ENCODE results near the gene TTL. TPM values are rescaled to one million over a fixed set of nuclear protein-coding genes. Genes with fewer than 3 reads are reported as not detected.
A peak's percentile ranks its signal among the peaks of the same experiment; 100 is the strongest.

The TTL gene
- total and polyA plus RNA-seq, 2 of the 13 experiments (the other 11 are each of a cell fraction or from before 2014, with no cell fraction given) = 19.0 to 59.8 TPM

DNA sequence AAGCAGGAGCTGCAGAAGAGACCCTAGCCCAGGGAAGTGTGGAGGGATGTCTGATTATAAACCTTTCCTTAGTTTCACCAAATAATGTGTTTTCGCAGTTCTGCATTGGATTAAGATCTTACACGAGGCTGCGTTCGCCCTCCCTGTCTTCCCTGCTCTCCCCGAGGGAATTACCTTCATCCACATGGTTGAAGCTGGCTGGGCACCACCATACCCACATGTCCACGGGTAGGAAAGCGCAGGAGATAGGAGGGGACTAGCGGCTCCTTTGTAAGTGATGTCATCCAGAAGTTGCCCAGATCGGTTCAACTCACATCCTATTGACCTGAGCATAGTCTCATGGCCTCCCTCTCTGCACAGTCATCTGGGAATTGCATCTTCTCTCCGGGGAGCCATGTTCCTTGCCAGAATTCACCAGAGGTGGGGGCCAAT lies 1.1 kb downstream of the TTL start (continued):
- TF ChIP-seq HDAC2 (CRISPR knock-in tag; IDR thresholded peaks at IDR 0.05) (peak; percentile 19; the same call in 1 of the 2 replicates), ZNF570 (CRISPR knock-in tag; IDR thresholded peaks at IDR 0.05; ENCODE audit: borderline replicate concordance) (no peak), POGZ (CRISPR knock-in tag; IDR thresholded peaks at IDR 0.05) (0 out of 2 replicates have a peak, but pooled peaks have one; percentile 14), ZNF317 (CRISPR knock-in tag; IDR thresholded peaks at IDR 0.05) (0 out of 2 replicates have a peak, but pooled peaks have one; percentile 11), KAT7 (CRISPR knock-in tag; IDR thresholded peaks at IDR 0.05; ENCODE audit: borderline replicate concordance) (peak; percentile 77; the same call in 1 of the 2 replicates), ZSCAN20 (CRISPR knock-in tag; IDR thresholded peaks at IDR 0.05; ENCODE audit: borderline replicate concordance) (no peak), CREB1 (IDR thresholded peaks at IDR 0.05) (peak; percentile 25; the same call in 1 of the 2 replicates), CREB1 (CRISPR knock-in tag; IDR thresholded peaks at IDR 0.05) (no peak; the same call in 1 of the 2 replicates), SALL2 (CRISPR knock-in tag; IDR thresholded peaks at IDR 0.05) (peak; percentile 19; the same call in 1 of the 2 replicates), POLR2G (IDR thresholded peaks at IDR 0.05; ENCODE audit: low read depth, low read length) (peak; percentile 58), ZNF12 (CRISPR knock-in tag; IDR thresholded peaks at IDR 0.05) (0 out of 2 replicates have a peak, but pooled peaks have one; percentile 26), SPEN (CRISPR knock-in tag; IDR thresholded peaks at IDR 0.05; ENCODE audit: low read depth) (peak; percentile 51; the same call in 1 of the 2 replicates), ZFP90 (CRISPR knock-in tag; IDR thresholded peaks at IDR 0.05; ENCODE audit: borderline replicate concordance) (no peak), ZNF354B (CRISPR knock-in tag; IDR thresholded peaks at IDR 0.05) (no peak), GATAD1 (CRISPR knock-in tag; IDR thresholded peaks at IDR 0.05) (0 out of 2 replicates have a peak, but pooled peaks have one; percentile 22)
- TF ChIP-seq, protein P1, sequence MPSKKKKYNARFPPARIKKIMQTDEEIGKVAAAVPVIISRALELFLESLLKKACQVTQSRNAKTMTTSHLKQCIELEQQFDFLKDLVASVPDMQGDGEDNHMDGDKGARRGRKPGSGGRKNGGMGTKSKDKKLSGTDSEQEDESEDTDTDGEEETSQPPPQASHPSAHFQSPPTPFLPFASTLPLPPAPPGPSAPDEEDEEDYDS (CRISPR knock-in tag; IDR thresholded peaks at IDR 0.05) = 0 out of 2 replicates have a peak, but pooled peaks have one; percentile 29
- TF ChIP-seq, protein P2, sequence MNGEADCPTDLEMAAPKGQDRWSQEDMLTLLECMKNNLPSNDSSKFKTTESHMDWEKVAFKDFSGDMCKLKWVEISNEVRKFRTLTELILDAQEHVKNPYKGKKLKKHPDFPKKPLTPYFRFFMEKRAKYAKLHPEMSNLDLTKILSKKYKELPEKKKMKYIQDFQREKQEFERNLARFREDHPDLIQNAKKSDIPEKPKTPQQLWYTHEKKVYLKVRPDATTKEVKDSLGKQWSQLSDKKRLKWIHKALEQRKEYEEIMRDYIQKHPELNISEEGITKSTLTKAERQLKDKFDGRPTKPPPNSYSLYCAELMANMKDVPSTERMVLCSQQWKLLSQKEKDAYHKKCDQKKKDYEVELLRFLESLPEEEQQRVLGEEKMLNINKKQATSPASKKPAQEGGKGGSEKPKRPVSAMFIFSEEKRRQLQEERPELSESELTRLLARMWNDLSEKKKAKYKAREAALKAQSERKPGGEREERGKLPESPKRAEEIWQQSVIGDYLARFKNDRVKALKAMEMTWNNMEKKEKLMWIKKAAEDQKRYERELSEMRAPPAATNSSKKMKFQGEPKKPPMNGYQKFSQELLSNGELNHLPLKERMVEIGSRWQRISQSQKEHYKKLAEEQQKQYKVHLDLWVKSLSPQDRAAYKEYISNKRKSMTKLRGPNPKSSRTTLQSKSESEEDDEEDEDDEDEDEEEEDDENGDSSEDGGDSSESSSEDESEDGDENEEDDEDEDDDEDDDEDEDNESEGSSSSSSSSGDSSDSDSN (CRISPR knock-in tag; IDR thresholded peaks at IDR 0.05) = no peak; the same call in 1 of the 2 replicates
- TF ChIP-seq, protein P3, sequence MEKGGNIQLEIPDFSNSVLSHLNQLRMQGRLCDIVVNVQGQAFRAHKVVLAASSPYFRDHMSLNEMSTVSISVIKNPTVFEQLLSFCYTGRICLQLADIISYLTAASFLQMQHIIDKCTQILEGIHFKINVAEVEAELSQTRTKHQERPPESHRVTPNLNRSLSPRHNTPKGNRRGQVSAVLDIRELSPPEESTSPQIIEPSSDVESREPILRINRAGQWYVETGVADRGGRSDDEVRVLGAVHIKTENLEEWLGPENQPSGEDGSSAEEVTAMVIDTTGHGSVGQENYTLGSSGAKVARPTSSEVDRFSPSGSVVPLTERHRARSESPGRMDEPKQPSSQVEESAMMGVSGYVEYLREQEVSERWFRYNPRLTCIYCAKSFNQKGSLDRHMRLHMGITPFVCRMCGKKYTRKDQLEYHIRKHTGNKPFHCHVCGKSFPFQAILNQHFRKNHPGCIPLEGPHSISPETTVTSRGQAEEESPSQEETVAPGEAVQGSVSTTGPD (CRISPR knock-in tag; IDR thresholded peaks at IDR 0.05) = no peak
- TF ChIP-seq, protein P4, sequence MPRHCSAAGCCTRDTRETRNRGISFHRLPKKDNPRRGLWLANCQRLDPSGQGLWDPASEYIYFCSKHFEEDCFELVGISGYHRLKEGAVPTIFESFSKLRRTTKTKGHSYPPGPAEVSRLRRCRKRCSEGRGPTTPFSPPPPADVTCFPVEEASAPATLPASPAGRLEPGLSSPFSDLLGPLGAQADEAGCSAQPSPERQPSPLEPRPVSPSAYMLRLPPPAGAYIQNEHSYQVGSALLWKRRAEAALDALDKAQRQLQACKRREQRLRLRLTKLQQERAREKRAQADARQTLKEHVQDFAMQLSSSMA (CRISPR knock-in tag; IDR thresholded peaks at IDR 0.05) = 0 out of 2 replicates have a peak, but pooled peaks have one; percentile 2
- TF ChIP-seq, protein P5, sequence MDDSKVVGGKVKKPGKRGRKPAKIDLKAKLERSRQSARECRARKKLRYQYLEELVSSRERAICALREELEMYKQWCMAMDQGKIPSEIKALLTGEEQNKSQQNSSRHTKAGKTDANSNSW (CRISPR knock-in tag; IDR thresholded peaks at IDR 0.05; ENCODE audit: borderline replicate concordance) = no peak
- TF ChIP-seq, protein P6, sequence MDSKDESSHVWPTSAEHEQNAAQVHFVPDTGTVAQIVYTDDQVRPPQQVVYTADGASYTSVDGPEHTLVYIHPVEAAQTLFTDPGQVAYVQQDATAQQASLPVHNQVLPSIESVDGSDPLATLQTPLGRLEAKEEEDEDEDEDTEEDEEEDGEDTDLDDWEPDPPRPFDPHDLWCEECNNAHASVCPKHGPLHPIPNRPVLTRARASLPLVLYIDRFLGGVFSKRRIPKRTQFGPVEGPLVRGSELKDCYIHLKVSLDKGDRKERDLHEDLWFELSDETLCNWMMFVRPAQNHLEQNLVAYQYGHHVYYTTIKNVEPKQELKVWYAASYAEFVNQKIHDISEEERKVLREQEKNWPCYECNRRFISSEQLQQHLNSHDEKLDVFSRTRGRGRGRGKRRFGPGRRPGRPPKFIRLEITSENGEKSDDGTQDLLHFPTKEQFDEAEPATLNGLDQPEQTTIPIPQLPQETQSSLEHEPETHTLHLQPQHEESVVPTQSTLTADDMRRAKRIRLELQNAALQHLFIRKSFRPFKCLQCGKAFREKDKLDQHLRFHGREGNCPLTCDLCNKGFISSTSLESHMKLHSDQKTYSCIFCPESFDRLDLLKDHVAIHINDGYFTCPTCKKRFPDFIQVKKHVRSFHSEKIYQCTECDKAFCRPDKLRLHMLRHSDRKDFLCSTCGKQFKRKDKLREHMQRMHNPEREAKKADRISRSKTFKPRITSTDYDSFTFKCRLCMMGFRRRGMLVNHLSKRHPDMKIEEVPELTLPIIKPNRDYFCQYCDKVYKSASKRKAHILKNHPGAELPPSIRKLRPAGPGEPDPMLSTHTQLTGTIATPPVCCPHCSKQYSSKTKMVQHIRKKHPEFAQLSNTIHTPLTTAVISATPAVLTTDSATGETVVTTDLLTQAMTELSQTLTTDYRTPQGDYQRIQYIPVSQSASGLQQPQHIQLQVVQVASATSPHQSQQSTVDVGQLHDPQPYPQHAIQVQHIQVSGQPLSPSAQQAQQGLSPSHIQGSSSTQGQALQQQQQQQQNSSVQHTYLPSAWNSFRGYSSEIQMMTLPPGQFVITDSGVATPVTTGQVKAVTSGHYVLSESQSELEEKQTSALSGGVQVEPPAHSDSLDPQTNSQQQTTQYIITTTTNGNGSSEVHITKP (CRISPR knock-in tag; IDR thresholded peaks at IDR 0.05; ENCODE audit: low read depth) = peak; percentile 31; the same call in 1 of the 2 replicates
